ENCODE results near the gene COMMD1. TPM values are rescaled to one million over a fixed set of nuclear protein-coding genes. Genes with fewer than 3 reads are reported as not detected.

Gene COMMD1
- total RNA-seq, 1 donor from 2014 or later = 36.1 TPM

GRCh38 chr2:62046141-62046540 lies 140.7 kb downstream of the COMMD1 start:
- Mint-ChIP-seq H3K9me3 (peaks cover 4% of the 10 kb centered on the region), H3K4me1 (peaks cover 11% of the 10 kb centered on the region), H3K36me3 (peaks cover 4% of the 10 kb centered on the region), H3K27ac (no peak overlapping the region), H3K27me3 (ENCODE audit: low read depth) (no peaks in the 10 kb centered on the region), H3K4me3 (no peak overlapping the region)
- DNase-seq (ENCODE audit: low spot score in 2 of 2, unreplicated experiment in 2 of 2) = no peak
- TF ChIP-seq CTCF (IDR thresholded peaks at IDR 0.05; ENCODE audit: unreplicated experiment) = no peak

GRCh38 chr2:62050456-62051045 lies 145.1 kb downstream of the COMMD1 start:
- Mint-ChIP-seq H3K9me3 (no peaks in the 10 kb centered on the region), H3K27me3 (ENCODE audit: low read depth) (no peaks in the 10 kb centered on the region), H3K4me3 (no peak overlapping the region), H3K27ac (peak overlapping the region; percentile 48), H3K36me3 (no peaks in the 10 kb centered on the region), H3K4me1 (peaks cover 9% of the 10 kb centered on the region)
- TF ChIP-seq CTCF (IDR thresholded peaks at IDR 0.05; ENCODE audit: unreplicated experiment) = no peak
- no peak for DNase-seq (ENCODE audit: low spot score in 2 of 2, unreplicated experiment in 2 of 2)

- Mint-ChIP-seq H3K9me3 (no peaks in the 10 kb centered on the region), H3K4me1 (peaks cover 9% of the 10 kb centered on the region), H3K4me3 (no peak overlapping the region), H3K36me3 (no peaks in the 10 kb centered on the region), H3K27ac (no peak overlapping the region), H3K27me3 (ENCODE audit: low read depth) (no peaks in the 10 kb centered on the region)
- DNase-seq (ENCODE audit: low spot score in 2 of 2, unreplicated experiment in 2 of 2) = no peak
- TF ChIP-seq CTCF (IDR thresholded peaks at IDR 0.05; ENCODE audit: unreplicated experiment) = no peak
Measured at GRCh38 chr2:62054029-62054791, 148.7 kb downstream of the COMMD1 start.

- Mint-ChIP-seq H3K4me3 (no peak overlapping the region), H3K4me1 (peaks cover 6% of the 10 kb centered on the region), H3K27ac (no peak overlapping the region), H3K9me3 (peaks cover 5% of the 10 kb centered on the region), H3K27me3 (ENCODE audit: low read depth) (no peaks in the 10 kb centered on the region), H3K36me3 (peaks cover 2% of the 10 kb centered on the region)
- DNase-seq (ENCODE audit: low spot score in 2 of 2, unreplicated experiment in 2 of 2) = no peak
- no peak for TF ChIP-seq CTCF (IDR thresholded peaks at IDR 0.05; ENCODE audit: unreplicated experiment)
Measured at GRCh38 chr2:62054916-62055450, 149.5 kb downstream of the COMMD1 start.

GRCh38 chr2:62055724-62056336 lies 150.4 kb downstream of the COMMD1 start:
- Mint-ChIP-seq H3K4me1 (peaks cover 3% of the 10 kb centered on the region), H3K36me3 (peaks cover 2% of the 10 kb centered on the region), H3K27ac (no peak overlapping the region), H3K27me3 (ENCODE audit: low read depth) (no peaks in the 10 kb centered on the region), H3K4me3 (no peak overlapping the region), H3K9me3 (peaks cover 11% of the 10 kb centered on the region)
- DNase-seq (ENCODE audit: low spot score in 2 of 2, unreplicated experiment in 2 of 2) = no peak
- TF ChIP-seq CTCF (IDR thresholded peaks at IDR 0.05; ENCODE audit: unreplicated experiment) = no peak
